Measurements from ENCODE around the gene ARHGAP24. TPM values are rescaled to one million over a fixed set of nuclear protein-coding genes. Genes with fewer than 3 reads are reported as not detected.
A peak's percentile ranks its signal among the peaks of the same experiment; 100 is the strongest.

The ARHGAP24 gene
- total RNA-seq, 1 experiment from 2014 or later = 2.1 TPM

DNA sequence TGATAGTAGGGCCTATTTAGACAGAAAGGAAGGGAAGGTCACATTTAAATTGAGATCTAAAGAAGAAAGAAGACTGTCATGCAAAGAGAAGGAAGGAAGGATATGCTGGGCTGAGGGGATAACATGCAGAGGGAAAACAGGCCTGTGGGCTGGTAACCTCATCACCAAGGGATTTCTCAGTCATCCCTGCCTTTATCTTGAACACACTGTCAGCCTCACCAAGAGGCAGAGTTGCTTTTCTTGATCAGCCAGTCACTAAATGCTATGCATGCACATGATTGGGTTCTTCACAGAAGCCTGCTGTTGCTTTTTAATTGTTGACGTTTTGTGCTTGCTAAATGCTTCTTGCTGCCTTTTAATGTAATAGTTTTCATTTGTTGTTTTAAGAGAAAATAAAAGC lies 113.0 kb downstream of the ARHGAP24 start:
- POLR2A ChIA-PET = no interaction called here
- Mint-ChIP-seq H3K9me3 (peaks cover 4% of the 10 kb centered on the region), H3K4me1 (peaks cover 10% of the 10 kb centered on the region), H3K36me3 (no peaks in the 10 kb centered on the region), H3K27me3 (ENCODE audit: low read depth) (no peaks in the 10 kb centered on the region), H3K27ac (peak overlapping the region; percentile 21; the same call in 1 of the 2 replicates), H3K4me3 (no peak overlapping the region)
- CTCF ChIA-PET = no interaction called here
- TF ChIP-seq ZNF281 (CRISPR knock-in tag; IDR thresholded peaks at IDR 0.05) = no peak
- TF ChIP-seq ATF6 (CRISPR knock-in tag; IDR thresholded peaks at IDR 0.05) = no peak
- no peak for TF ChIP-seq ZNF671 (CRISPR knock-in tag; IDR thresholded peaks at IDR 0.05)
- TF ChIP-seq OVOL2 (CRISPR knock-in tag; IDR thresholded peaks at IDR 0.05; ENCODE audit: borderline replicate concordance) = no peak
- TF ChIP-seq ATF3 (CRISPR knock-in tag; conservative IDR thresholded peaks at IDR 0.05) = no peak
- no peak for TF ChIP-seq GABPB1 (CRISPR knock-in tag; IDR thresholded peaks at IDR 0.05)
- no peak for TF ChIP-seq FOXP4 (CRISPR knock-in tag; IDR thresholded peaks at IDR 0.05)
- no peak for TF ChIP-seq ZNF317 (CRISPR knock-in tag; IDR thresholded peaks at IDR 0.05; ENCODE audit: borderline replicate concordance, low read depth)
- no peak for TF ChIP-seq PRDM15 (CRISPR knock-in tag; IDR thresholded peaks at IDR 0.05)
- no peak for TF ChIP-seq FOXK1 (CRISPR knock-in tag; IDR thresholded peaks at IDR 0.05)
- ATAC-seq (peak; percentile 51; the same call in 1 of the 2 replicates), DNase-seq (ENCODE audit: low spot score) (no peak)

DNA sequence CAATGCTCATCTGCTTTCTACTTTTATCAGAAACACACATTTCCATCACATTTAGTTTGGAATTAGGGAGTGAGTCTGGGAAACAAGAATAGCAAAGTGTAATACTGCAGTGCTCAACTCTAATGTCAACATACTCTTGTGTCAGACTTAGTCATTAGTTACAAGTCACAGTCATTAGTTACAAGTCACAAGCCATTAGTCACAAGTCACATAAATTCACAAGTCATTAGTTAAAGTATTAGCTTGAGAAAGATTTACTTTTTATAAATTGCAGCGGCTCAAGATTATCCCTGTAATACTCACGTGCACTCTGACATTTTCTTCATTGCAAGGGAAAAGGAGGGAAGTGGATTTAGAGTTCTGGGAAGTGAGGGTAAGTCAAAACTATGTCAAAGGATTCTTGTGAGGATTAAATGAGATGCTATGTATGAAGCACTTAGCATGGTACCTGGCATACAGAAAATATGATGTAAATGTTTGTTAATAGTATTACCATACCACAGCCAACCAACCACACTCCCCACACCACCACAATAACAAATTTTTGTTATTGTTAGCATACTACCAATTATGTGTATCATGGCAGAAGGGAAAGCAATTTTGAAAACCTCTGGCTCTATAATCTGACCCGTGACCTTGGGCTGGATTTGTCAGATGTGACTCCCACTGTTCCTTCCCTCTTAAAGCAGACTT lies 116.6 kb downstream of the ARHGAP24 start:
- Mint-ChIP-seq H3K27me3 (ENCODE audit: low read depth) (no peaks in the 10 kb centered on the region), H3K27ac (no peak overlapping the region), H3K4me1 (peaks cover 10% of the 10 kb centered on the region), H3K36me3 (no peaks in the 10 kb centered on the region), H3K4me3 (no peak overlapping the region), H3K9me3 (no peaks in the 10 kb centered on the region; the same call in 1 of the 2 replicates)
- no peak for DNase-seq (ENCODE audit: low spot score)
- POLR2A ChIA-PET = no interaction called here
- no peak for ATAC-seq
- CTCF ChIA-PET = no interaction called here
- TF ChIP-seq ATF3 (CRISPR knock-in tag; conservative IDR thresholded peaks at IDR 0.05) (no peak), ZNF423 (CRISPR knock-in tag; IDR thresholded peaks at IDR 0.05) (no peak), NR1H2 (CRISPR knock-in tag; IDR thresholded peaks at IDR 0.05) (no peak), ATF6 (CRISPR knock-in tag; IDR thresholded peaks at IDR 0.05) (no peak), USF2 (CRISPR knock-in tag; IDR thresholded peaks at IDR 0.05) (no peak), CREB1 (CRISPR knock-in tag; IDR thresholded peaks at IDR 0.05) (no peak), PRDM15 (CRISPR knock-in tag; IDR thresholded peaks at IDR 0.05) (no peak)
